HT-29 (cell line): ENCODE results near the gene CCK. TPM values are rescaled to one million over a fixed set of nuclear protein-coding genes. Genes with fewer than 3 reads are reported as not detected.
"Not testable (repeated sequence)": the region's sequence is repeated elsewhere in the genome, so short reads cannot be mapped to it uniquely, and the experiment has no call there.

Experiments
- DNase-seq: peaks from one replicate; pipeline ENCODE4 v3.0.0-alpha.2; 2015; ENCODE audit warnings: low spot score
- total RNA-seq: library from RNA; depleted of rRNA; stranded (reverse); fragments of >200 nt; shearing (Covaris generic); gene quantifications from 2 replicates; pipeline ENCODE4 v1.2.3, GENCODE V29; 2014; rRNA removed

Gene CCK, protein sequence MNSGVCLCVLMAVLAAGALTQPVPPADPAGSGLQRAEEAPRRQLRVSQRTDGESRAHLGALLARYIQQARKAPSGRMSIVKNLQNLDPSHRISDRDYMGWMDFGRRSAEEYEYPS
- total RNA-seq = 0.23 TPM in 1 of 2 replicates, not detected in the other

DNA sequence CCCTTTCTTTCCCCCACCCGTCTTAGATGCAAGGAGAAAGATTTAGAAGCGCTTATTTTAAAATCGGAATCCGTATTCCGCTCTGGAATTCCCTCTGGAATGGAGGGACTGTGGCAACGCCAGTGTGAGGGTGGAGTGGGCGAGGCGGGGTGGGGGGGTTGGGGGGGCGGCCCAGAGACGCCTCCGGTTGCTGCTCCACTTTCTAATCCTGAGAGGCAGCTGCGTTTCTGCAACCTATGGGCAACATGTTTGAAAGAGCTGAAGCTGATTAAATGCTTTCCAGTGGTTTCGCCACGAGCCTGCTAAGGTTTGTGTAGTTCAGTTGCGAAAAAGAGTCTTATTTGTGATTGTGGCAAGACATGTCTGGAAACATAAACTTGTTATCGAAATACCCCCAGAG, at the start of gene CCK:
Gene CCK (minus strand): TSS at position 101 of the 400 bp plus-strand sequence. CDS start 2,555 bp downstream, outside the sequence.
- DNase-seq = no peak

GRCh38 chr3:42314411-42314810, 48.4 kb upstream of the CCK start:
- DNase-seq = no peak

- DNase-seq = no peak
Measured at GRCh38 chr3:42308651-42309050, 42.7 kb upstream of the CCK start.

- DNase-seq = no peak
Measured at GRCh38 chr3:42306499-42306898, 40.5 kb upstream of the CCK start.

- DNase-seq = no peak
Measured at GRCh38 chr3:42302924-42303634, 37.1 kb upstream of the CCK start.

GRCh38 chr3:42301446-42302175, 35.6 kb upstream of the CCK start:
- DNase-seq = no peak

- no peak for DNase-seq
Measured at GRCh38 chr3:42300778-42301177, 34.8 kb upstream of the CCK start.

GRCh38 chr3:42300013-42300412, 34.0 kb upstream of the CCK start:
- peak; percentile 23 for DNase-seq

DNA sequence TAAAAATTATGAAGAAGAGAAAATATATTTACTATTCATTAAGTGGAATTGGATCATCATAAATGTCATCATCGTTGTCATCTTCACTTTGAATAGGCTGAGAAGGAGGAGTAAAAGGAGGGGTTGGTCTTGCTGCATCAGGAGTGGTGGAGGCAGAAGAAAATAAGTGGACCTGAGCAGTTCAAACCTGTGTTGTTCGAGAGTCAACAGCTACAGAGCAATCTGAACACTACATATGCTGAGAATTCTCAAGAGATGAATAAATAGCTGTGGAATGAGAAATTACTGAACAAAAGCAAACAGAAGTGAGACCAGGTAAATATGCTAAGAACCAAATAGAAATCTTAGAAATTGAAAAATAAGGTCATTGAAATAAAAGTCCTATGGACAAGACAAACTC, 32.3 kb upstream of the CCK start:
- no peak for DNase-seq

DNA sequence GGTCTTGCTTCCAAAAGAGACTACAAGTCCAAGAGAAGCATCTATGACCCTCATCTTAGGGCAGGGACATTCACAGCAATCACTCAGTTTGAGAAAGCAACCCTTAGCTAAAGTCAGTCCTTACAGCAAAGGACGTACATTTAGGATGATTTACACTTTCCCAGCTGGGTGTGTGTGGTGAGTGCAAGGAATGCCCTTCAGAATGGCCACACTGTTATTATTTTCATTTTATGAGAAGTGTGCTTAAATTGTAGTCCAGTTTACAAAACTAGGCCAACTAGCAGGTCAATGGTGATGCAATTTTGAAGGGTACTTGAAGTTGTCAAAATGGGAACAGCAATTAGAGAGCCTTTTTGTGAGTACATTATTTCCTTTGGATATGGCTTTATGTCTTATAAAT, 26.0 kb upstream of the CCK start:
- no peak for DNase-seq

- DNase-seq = no peak
Measured at GRCh38 chr3:42290966-42291714, 25.2 kb upstream of the CCK start.

DNA sequence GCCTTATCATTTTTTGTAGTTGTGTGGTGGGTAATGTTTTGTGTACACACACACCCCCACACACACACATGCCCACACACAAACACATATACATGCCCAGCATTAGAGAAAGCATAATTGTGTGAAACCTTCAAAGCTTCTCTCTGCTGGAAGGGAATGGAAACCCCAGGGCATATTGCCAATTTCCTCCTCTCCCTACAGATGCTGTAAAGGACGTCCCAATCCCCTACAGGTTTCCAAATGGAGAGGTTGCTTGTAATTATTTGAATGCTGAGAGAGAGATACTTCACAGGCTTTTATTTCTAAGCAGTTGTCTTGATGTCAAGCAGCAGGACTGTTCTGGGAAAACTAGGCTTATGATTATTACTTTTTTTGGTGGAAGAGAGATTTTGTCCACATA, 23.0 kb upstream of the CCK start:
- DNase-seq = no peak

DNA sequence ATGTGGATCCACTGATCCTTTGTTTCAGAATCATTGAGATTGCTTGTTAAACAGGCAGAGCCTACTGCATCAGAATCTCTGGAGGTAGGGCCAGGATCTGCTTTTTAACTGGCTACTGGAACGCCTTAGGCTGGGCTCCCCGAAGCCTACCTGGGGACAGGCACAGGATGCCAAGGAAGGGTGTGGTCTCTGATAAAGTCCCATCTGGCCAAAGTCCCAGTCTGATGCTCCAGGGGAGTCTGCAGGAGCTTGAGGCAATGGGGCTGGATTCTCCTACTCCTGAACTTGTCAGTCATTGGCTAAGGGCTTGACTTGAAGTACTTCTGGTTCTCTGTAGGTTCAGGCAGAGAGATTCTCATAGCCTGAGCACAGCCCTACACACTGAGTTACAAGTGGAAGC, 22.4 kb upstream of the CCK start:
- no peak for DNase-seq

GRCh38 chr3:42287423-42287822, 21.4 kb upstream of the CCK start:
- DNase-seq = not testable (repeated sequence)

DNA sequence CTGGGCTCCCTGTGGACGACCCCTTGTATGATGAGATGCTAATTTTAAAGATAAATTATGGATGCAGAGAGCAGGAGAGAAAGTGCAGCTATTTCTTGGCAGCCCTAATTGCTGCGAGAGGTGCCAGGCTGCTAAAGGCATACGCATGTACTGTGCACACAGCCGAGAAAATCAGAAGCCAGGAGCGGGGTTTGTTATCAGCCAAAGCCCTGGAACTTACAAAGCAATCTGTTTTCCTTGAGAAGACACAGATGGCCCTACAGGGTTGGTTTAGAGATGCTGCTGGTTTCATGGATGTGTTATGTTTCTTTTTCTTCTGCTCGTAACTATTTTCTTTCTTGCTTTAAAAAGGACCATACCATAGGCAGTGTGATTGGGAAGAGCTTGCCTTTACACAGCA, 11.7 kb upstream of the CCK start:
- no peak for DNase-seq

DNA sequence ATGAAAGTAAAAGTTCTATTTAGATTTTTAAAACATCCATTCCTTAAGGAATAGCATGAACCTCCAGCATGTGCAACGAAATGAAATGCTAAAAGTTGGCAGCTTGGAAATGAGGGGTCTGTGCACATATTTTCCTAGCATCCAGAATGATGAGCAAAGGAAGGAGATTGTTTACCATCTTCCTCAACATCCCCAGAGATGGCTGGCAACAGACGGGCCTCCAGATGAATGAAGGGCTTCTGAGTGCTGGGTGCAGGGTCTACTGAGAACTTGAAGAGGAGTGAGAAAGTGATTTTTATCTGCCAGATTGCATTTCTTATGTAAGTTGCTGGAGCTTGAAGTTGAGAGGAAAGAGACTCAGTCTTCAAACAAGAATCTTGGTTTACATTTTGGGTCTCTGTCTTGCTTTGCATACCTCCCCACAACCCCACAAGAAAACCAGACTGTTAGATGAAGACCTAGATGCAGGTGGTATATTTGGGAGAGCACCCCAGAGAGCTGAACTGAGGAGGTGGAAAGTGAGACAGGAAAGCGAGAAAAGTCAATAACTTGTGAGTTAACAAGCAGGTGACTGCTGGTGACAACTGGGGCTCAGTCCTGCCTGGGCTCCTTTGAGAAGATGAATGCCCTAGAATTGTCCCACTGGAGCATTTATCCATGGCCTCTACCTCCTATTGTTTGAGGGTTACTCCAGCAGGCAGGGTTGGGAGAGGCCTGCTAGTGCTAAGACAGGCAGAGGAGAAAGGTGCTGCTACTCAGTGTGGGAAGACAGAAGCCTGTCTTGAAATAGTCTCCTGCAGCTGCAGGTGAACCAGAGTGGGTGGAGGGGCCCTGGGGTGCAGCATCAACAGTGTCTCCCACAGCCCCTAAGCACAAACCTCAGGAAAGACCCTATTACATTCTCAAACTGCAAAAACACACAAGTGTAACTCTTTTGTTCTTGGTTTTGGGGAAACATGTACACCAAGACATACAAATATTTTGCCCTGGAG, 10.5 kb upstream of the CCK start:
- no peak for DNase-seq

DNA sequence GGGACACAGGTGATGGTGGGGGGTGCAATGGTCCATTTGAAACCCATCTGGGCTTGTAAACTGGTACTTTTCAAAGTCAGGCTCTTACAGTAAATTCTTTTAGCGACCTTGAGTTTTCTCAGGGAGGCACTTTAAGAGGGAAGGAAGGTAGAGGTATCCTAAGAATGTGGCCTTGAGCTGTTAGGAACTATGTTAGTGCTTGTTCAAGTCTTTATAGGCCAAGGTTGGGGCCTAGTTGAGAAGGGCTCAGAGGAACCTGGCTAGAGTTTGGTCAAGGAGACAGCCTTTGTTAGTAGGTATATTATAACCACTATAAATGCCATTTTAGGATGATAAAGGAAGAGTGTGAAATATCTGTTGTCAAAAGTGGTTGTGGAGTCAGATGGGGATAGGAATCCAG, 9.2 kb upstream of the CCK start:
- DNase-seq = no peak

DNA sequence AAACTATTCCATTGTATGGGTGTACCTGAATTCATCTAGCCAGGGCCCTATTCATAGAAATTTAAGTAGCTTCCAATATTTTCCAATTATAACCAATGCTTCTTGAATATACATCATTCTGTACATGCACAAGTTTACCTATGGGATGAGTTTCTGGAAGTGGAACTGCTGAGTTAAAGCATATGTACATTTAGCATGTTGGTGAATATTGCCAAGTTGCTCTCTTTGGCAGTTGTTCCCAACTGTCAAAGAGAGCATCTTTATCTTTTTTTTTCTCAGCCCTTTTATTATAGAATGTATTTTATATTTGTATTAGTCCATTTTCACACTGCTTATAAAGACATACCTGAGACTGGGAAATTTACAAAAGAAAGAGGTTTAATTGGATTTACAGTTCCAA, 8.3 kb upstream of the CCK start:
- no peak for DNase-seq

GRCh38 chr3:42273361-42273760, 7.4 kb upstream of the CCK start:
- DNase-seq = no peak

GRCh38 chr3:42271786-42272185, 5.8 kb upstream of the CCK start:
- DNase-seq = no peak

GRCh38 chr3:42270561-42270960, 4.6 kb upstream of the CCK start:
- DNase-seq = no peak
